ENCODE results near the gene DCHS2.

DCHS2 gene

DNA sequence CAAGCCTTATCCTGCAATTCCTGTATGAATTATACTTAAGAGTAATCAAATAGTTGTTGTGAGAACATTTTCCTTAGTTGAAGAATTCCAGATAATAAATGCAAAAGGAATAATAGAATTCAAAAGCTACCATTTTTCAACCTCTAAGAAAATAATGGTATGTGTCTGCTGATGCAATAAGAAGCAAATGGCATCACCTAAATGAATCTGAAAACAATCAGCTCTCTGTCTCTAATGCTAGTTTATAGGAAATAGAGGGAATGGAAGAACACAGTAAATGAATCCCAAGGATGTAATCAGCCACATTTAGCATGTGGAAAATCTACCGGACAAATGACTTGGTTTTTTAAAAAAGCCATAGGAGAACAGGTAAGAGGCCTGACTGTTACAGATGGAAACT is 115.1 kb downstream of the DCHS2 start:
- DNase-seq (ENCODE audit: low spot score) = no peak

DNA sequence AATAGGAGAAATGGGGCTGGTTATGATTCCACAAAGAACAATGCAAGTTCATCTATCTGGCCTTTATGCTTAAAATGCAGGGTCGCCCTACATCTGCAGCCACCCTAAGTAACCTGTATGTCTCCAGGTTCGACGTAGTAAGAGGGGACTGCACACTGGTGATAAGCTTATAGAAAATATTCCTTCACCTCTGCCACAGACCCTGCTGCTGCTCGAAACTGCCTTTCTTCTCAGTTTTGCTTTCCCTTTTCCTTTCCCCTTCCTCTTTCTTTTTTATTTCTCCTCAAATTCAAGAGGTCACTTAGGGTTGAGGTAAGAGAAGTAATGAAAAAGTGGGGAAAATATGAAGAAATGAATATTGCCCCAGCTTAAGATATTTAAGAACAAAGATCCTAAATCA is 123.5 kb downstream of the DCHS2 start:
- no peak for DNase-seq (ENCODE audit: low spot score)

DNA sequence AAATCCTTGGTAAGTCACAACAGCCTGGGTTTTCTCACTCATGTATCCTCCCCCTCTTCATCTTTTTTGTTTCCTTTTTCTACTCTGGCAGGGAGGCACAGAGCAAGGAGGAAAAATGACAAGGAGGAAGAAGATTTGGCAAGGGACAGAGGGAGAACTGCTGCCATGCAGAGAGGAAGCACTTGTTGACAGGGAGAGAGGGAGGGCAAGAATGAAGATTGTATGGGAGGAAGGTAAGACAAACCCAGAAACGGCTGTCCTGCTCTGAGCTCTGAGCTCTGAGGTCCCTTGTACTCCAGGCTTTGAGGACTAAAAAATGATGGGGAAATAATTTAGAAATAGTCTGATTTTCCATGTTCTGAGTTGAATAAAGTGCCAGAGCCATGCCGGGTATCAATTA is 123.9 kb downstream of the DCHS2 start:
- DNase-seq (ENCODE audit: low spot score) = no peak

- no peak for DNase-seq (ENCODE audit: low spot score)
Observed at GRCh38 chr4:154366956-154367355, 124.6 kb downstream of the DCHS2 start.

- DNase-seq (ENCODE audit: low spot score) = no peak
Observed at GRCh38 chr4:154364066-154364845, 127.3 kb downstream of the DCHS2 start.

DNA sequence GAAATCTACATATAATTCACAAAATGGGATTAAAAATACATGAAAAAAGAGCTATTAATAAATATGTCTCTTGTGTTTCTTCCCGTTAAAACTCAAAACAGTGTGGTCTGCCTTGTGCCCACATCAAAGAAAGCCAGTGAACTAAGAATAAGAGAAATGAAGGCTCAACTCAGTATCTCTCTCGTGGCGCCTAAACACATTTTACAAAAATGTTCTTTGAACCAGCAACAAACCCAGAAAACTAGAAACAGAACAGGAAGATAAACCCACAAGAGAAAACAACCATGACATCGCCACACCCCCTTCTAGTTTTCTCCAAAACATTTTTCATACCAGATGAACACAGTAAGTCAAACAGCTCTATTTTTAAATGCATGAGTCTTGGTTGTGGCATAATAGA is 130.1 kb downstream of the DCHS2 start:
- DNase-seq (ENCODE audit: low spot score) = no peak

DNA sequence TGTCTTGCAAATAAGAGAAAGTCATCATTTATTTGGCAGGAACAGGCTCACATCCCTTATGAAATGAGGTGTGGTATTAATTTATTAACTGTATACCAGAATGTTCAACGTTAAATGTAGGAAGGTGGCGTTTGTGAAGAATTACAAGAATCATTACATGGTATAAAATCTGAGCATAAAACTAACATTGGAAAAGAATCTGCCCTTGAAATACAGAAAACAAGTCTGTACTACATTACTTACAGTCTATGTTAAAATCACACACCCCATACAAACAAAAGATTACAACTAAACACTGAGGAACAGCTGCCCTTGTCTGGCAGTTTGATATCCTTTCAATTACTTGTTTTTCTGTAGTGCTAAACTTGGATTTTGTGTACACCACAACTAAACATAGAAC is 131.1 kb downstream of the DCHS2 start:
- no peak for DNase-seq (ENCODE audit: low spot score)

DNA sequence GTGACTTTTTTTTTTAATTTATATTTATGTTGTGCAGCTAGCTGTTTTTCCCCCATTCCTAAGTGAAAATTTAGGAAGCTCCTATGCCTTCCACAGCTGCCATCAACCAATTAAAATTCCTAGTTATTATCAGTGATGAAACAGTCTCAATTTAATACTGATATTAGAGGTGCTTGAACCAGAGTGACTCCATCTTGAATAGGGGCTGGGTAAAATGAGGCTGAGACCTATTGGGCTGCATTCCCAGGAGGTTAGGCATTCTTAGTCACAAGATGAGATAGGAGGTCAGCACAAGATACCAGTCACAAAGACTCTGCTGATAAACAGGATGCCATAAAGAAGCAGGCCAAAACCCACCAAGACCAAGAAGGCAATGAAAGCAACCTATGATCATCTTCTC is 136.7 kb downstream of the DCHS2 start:
- DNase-seq (ENCODE audit: low spot score) = no peak

DNA sequence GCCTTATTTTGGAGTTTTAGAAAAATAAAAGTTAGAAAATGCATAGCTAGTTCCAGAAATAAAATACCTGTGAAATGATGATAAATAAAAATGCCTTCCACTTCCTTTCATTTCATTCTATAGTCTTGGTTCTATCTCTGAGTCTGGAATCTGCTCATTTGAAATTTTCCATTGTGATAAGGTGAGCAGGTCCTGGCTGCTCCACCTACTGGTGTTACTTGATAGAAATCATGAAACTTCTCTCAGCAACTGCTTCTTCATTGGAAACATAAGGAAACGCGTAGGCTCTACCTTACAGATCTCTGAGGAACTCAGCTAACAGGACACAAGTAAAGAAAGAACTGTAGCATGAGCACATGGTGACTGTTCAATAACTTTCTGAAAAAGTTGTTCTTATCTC is 141.8 kb downstream of the DCHS2 start:
- DNase-seq (ENCODE audit: low spot score) = no peak

DNA sequence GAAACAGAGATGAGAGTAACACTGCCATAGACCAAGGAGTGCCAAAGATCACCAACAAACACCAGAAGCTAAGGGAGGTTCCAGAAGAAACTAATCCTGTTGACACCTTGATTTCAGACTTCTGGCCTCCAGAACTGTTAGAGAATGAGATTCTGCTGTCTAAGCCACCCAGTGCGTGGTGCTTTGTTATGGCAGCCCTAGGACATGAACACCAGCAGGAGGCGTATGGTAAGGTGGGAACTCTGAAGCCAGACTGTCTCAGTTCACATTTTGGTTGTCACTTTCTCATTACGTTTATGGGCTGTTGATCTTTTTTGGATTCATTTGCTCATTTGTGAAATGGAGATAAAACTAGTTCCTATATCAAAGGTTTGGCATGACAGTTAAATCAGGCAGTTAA is 142.9 kb downstream of the DCHS2 start:
- DNase-seq (ENCODE audit: low spot score) = no peak

DNA sequence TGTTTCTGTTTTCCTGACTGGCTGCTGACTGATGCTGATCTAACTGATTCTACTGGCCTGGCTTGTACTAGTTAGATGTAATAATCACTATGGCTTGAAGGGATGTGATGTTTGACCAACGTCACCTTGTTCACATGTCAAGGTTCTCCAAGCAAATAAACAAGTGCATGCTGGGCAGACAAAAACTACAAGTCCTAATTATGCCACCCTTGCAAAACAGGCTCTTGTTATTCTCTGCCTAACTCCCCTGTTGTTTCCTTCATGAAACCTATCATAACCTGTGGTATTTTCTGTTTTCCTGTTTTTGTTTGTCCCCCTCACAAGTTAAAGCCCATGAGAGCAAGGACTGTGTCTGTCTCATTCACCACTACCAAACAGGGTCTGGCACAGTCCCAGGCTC is 146.2 kb downstream of the DCHS2 start:
- no peak for DNase-seq (ENCODE audit: low spot score)

- DNase-seq (ENCODE audit: low spot score) = no peak
Observed at GRCh38 chr4:154344686-154345085, 146.9 kb downstream of the DCHS2 start.

GRCh38 chr4:154343651-154344050 is 147.9 kb downstream of the DCHS2 start:
- no peak for DNase-seq (ENCODE audit: low spot score)

DNA sequence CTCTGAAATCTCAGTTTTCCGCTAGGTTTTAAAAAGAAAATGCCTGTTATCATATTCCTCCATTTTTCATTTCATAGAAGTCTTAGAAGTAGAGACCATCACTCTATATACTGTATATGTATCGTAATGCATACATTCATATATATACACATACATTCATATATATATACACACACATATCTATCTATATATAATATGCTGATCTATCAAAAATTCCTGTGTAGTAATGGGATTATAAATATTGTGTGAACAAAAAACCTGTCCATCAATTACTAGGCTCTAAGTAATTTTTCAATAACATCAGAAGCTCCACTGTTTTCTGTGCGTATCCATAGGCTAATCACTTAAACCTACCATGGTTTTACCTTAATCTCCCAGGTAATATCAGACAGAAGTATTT is 150.2 kb downstream of the DCHS2 start:
- no peak for DNase-seq (ENCODE audit: low spot score)

DNA sequence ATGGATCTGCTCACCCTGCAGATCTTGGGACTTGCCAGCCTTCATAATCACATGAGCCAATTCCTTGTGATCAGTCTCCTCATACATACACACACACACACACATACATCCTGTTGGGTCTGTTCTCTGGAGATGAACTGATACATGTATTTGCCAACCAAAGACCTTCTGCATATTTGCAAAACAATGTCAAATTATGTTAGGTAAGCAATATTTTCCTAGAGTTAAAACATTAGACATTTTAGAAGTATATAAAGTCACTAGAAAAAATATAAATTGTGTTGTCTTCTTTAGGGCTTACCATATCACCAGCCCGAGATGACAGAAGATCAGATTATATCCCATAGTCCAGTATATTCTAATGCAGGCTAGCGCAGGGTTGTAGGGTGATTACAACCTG is 156.0 kb downstream of the DCHS2 start:
- no peak for DNase-seq (ENCODE audit: low spot score)

DNA sequence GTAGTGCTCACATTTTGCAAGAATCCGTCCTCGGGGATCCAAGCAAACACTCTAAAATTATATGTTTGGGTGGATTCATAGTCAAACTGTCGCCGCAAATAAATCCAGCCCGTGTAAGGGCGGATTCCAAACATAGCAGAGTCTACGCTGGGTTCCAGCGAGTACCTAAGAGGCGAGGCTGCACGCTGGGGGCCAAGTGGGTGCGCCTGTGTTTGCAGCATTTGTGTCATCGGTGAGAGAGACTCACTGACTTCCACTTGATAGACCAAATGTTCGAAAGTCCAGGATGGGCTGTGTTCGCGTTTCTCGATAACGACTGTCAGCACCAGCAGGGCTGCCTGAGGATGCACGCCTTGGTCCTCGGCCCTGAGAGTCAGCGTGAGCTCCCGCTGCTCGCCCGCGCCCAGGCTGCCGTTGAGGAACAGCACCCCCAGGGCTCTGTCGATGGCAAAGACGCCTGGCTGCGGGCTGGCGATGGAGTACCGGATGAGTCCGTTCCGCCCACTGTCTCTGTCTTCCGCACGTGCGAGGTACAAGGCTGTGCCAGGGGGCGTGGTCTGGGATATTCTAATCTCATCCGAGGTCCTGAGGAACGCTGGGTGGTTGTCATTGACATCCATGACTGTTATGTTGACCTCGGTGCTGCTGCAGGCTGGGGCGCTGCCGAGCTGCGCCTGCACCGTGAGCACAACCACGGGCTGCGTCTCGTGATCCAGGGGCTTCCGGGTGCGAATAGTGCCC is 158.7 kb downstream of the DCHS2 start:
- DNase-seq (ENCODE audit: low spot score) = no peak

- no peak for DNase-seq (ENCODE audit: low spot score)
Observed at GRCh38 chr4:154329939-154330338, 161.7 kb downstream of the DCHS2 start.

GRCh38 chr4:154329268-154329868 is 162.2 kb downstream of the DCHS2 start:
- no peak for DNase-seq (ENCODE audit: low spot score)

GRCh38 chr4:154328030-154328429 is 163.6 kb downstream of the DCHS2 start:
- no peak for DNase-seq (ENCODE audit: low spot score)

DNA sequence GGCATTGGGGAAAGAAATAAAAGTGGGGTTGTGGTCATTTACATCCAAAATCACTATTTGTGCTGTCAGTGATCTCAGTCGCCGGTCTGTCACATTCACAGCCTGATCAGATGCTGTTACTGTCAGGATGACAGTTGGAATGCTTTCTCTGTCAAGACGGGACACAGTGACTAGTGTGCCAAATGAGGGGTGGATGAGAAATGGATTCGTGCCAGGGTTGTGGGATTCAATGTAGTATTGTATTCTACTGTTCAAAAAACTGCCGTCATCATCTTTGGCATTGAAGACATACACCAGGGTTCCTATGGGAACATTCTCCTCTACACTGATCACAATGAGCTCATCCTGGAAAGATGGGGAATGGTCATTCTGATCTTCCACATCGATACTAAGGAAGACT is 171.1 kb downstream of the DCHS2 start:
- no peak for DNase-seq (ENCODE audit: low spot score)

DNA sequence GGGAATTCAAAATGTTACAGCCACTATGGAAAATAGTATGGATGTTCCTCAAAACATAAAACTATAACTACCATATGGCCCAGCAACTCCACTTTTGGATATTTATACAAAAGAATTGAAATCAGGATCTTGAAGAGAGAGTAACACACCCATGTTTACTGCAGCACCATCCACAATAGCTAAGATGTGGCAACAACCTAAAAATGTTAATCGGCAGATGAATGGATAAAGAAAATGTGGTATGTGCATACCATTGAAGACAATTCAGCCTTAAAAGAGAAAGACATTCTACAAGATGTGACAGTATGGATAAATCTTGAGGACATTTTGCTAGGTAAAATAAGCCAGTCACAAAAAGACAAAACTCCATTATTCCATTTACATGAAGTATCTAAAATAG is 171.9 kb downstream of the DCHS2 start:
- no peak for DNase-seq (ENCODE audit: low spot score)

DNA sequence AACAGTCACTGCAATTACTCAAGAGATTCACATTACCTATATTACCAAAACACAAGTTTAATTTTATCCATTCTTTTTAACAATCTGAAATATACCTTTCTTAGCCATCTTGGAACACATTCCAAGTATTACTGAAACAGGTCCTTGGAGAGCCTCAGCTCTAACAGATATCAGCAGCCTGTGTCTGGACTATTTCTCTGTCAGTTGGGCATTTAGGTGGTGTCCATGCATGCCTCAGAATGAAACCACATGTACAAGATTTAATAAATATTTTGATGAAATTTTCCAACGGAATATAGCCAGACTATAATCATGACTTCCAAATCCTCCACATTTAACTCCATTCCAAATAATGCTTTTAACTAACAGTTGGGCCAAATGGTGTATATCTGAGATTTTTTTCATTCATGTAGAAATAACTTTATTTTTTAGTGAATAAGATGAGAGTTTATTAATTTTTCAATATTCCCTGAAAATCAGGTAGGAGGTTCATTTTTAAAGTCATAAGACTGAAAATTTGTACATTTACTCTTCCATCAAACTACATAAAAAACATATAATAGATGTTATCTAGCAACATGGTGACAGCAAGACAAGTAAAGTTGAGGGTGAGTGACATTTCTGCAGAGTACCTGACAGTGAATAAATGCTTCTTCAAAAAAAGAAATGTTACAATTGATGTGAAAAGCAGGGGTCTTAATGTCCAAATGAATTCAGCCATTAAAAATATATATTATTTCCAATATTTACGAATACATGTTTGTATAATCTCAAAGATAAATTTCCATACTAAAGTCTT is 174.2 kb downstream of the DCHS2 start:
- DNase-seq (ENCODE audit: low spot score) = no peak

DNA sequence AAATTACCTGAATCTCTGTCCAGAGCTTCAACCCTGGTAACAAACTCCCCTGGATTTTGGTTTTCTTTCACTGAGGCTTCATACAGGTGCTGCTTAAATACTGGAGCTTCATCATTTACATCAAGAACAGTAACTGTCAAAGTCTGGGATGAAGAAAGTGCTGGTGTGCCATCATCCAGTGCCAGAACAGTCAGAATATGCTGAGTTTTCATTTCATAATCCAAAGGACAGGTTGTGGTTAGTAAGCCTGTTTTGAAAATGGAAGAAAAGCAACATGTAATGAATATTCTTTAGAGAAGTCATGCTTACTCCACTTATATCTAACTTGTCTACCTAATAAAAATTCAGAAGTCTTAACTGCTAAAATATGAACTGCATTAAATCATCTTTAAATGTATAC is 175.9 kb downstream of the DCHS2 start:
- DNase-seq (ENCODE audit: low spot score) = no peak
